HEK293T (cell line): ENCODE measurements around the gene E2F1.

ENCODE experiments used
- FOXA1 ChIP-seq: fragments of 450-650 bp; IDR thresholded peaks from 2 replicates; pipeline ENCODE4 v1.6.1; 2016; ENCODE audit warnings: mild to moderate bottlenecking
- FOXM1 ChIP-seq: fragments of 450-650 bp; IDR thresholded peaks from 2 replicates; pipeline ENCODE4 v1.6.1; 2017; ENCODE audit warnings: mild to moderate bottlenecking, borderline replicate concordance
- L3MBTL2 ChIP-seq: fragments of 450-650 bp; conservative IDR thresholded peaks from 2 replicates; pipeline ENCODE4 v1.6.1; 2016; ENCODE audit warnings: mild to moderate bottlenecking
- SUZ12 ChIP-seq: fragments of 450-650 bp; IDR thresholded peaks from 2 replicates; pipeline ENCODE4 v1.6.1; 2016; ENCODE audit warnings: mild to moderate bottlenecking

- TF ChIP-seq L3MBTL2, result no peak
- TF ChIP-seq FOXM1, result no peak
- no peak for TF ChIP-seq FOXA1
- TF ChIP-seq SUZ12, result no peak
These were observed 8.4 kb upstream of the E2F1 start for GRCh38 chr20:33694639-33695012.
